WTC11 (cell line): ENCODE measurements around the gene BCAS3. TPM values are rescaled to one million over a fixed set of nuclear protein-coding genes. Genes with fewer than 3 reads are reported as not detected.
"Not testable (repeated sequence)": the region's sequence is repeated elsewhere in the genome, so short reads cannot be mapped to it uniquely, and the experiment has no call there.

Source experiments
- ATAC-seq: fragments of 200-7000 bp; cut with Tn5 transposase; 2 replicates; pipeline ENCODE4 v1.10.0; 2021; ENCODE audit warnings: mild to moderate bottlenecking, moderate library complexity
- CTCF ChIA-PET: fragments of 300-600 bp; sonication (Branson Sonifier 250); formaldehyde crosslinking; loops from one replicate; lab custom pipeline; 2021; ENCODE audit warnings: antibody characterized with exemption; lab: Charles Lee
- POLR2A ChIA-PET: fragments of 350-600 bp; sonication (Branson Sonifier 250); formaldehyde crosslinking; loops from one replicate; lab custom pipeline; 2021; ENCODE audit warnings: antibody characterized with exemption; lab: Charles Lee
- DNase-seq: peaks from one replicate; pipeline ENCODE4 v3.0.0; 2021; ENCODE audit warnings: low spot score
- H3K27ac Mint-ChIP-seq: 2 replicates; pipeline ENCODE4 v1.8.0; 2021; ENCODE audit warnings: mixed read lengths
- H3K27me3 Mint-ChIP-seq: 2 replicates; pipeline ENCODE4 v1.8.0; 2021; ENCODE audit warnings: low read depth, mild to moderate bottlenecking, moderate library complexity, mixed read lengths
- H3K36me3 Mint-ChIP-seq: 2 replicates; pipeline ENCODE4 v1.8.0; 2021; ENCODE audit warnings: mixed read lengths
- H3K4me1 Mint-ChIP-seq: 2 replicates; pipeline ENCODE4 v1.8.0; 2022; ENCODE audit warnings: mixed read lengths
- H3K4me3 Mint-ChIP-seq: 2 replicates; pipeline ENCODE4 v1.8.0; 2021; ENCODE audit warnings: mild to moderate bottlenecking, moderate library complexity, mixed read lengths
- H3K9me3 Mint-ChIP-seq: 2 replicates; pipeline ENCODE4 v1.8.0; 2021; ENCODE audit warnings: mixed read lengths
- AR ChIP-seq: fragments of 250-450 bp; sonication (Bioruptor Pico); IDR thresholded peaks from 2 replicates; pipeline ENCODE4 v1.9.0; 2021; ENCODE audit warnings: mild to moderate bottlenecking
- CBFB ChIP-seq: sonication (generic); formaldehyde crosslinking; IDR thresholded peaks from 2 replicates; pipeline ENCODE4 v1.8.1; 2022; ENCODE audit warnings: mild to moderate bottlenecking, low read depth, missing genetic modification reagents
- CREM ChIP-seq: sonication (generic); formaldehyde crosslinking; IDR thresholded peaks from 2 replicates; pipeline ENCODE4 v1.8.1; 2022; ENCODE audit warnings: mild to moderate bottlenecking, missing genetic modification reagents, moderate library complexity
- EMX1 ChIP-seq: fragments of 250-450 bp; sonication (Bioruptor Pico); IDR thresholded peaks from 2 replicates; pipeline ENCODE4 v1.8.0; 2021; ENCODE audit warnings: mild to moderate bottlenecking
- FOXP1 ChIP-seq: sonication (generic); formaldehyde crosslinking; IDR thresholded peaks from 2 replicates; pipeline ENCODE4 v1.8.0; 2022; ENCODE audit warnings: missing genetic modification reagents, mild to moderate bottlenecking, moderate library complexity, borderline replicate concordance
- FOXP4 ChIP-seq: sonication (generic); formaldehyde crosslinking; IDR thresholded peaks from 2 replicates; pipeline ENCODE4 v1.8.0; 2022; ENCODE audit warnings: mild to moderate bottlenecking, missing genetic modification reagents
- JUN ChIP-seq: sonication (generic); formaldehyde crosslinking; IDR thresholded peaks from 2 replicates; pipeline ENCODE4 v1.8.0; 2023; ENCODE audit warnings: mild to moderate bottlenecking, missing genetic modification reagents
- KAT7 ChIP-seq: sonication (generic); formaldehyde crosslinking; IDR thresholded peaks from 2 replicates; pipeline ENCODE4 v1.8.1; 2023; ENCODE audit warnings: missing genetic modification reagents, mild to moderate bottlenecking, borderline replicate concordance
- MYBL2 ChIP-seq: sonication (generic); formaldehyde crosslinking; IDR thresholded peaks from 2 replicates; pipeline ENCODE4 v1.8.1; 2023; ENCODE audit warnings: mild to moderate bottlenecking, moderate library complexity, missing genetic modification reagents
- NFATC4 ChIP-seq: fragments of 250-450 bp; sonication (Bioruptor Pico); IDR thresholded peaks from 2 replicates; pipeline ENCODE4 v1.9.0; 2021; ENCODE audit warnings: mild to moderate bottlenecking
- NFE2L1 ChIP-seq: sonication (generic); formaldehyde crosslinking; IDR thresholded peaks from 2 replicates; pipeline ENCODE4 v1.8.1; 2023; ENCODE audit warnings: missing genetic modification reagents
- SMAD4 ChIP-seq: sonication (generic); formaldehyde crosslinking; IDR thresholded peaks from 2 replicates; pipeline ENCODE4 v1.8.0; 2022; ENCODE audit warnings: mild to moderate bottlenecking, missing genetic modification reagents
- ZNF232 ChIP-seq: sonication (generic); formaldehyde crosslinking; IDR thresholded peaks from 2 replicates; pipeline ENCODE4 v1.8.0; 2022; ENCODE audit warnings: mild to moderate bottlenecking, missing genetic modification reagents
- ZNF512 ChIP-seq: sonication (generic); formaldehyde crosslinking; IDR thresholded peaks from 2 replicates; pipeline ENCODE4 v1.8.1; 2022; ENCODE audit warnings: missing genetic modification reagents, borderline replicate concordance
- total RNA-seq: library from RNA; stranded (reverse); gene quantifications from 3 replicates; pipeline ENCODE4 v1.2.3, GENCODE V29; 2021
- TF ChIP-seq, protein P1 (sequence below): sonication (generic); formaldehyde crosslinking; IDR thresholded peaks from 2 replicates; pipeline ENCODE4 v1.8.0; 2022; ENCODE audit warnings: mild to moderate bottlenecking, missing genetic modification reagents

BCAS3 gene
- total RNA-seq, 1 experiment from 2014 or later = 15.5 TPM

- TF ChIP-seq AR (CRISPR knock-in tag) = no peak
- TF ChIP-seq JUN (CRISPR knock-in tag) = no peak
These were observed 763.0 kb downstream of the BCAS3 start (continued) for GRCh38 chr17:61440697-61441096.

- CTCF ChIA-PET = interaction anchor here (0.6 kb wide), 1 partner anchor 133 kb away, joined by 3 read pairs; no protein-coding TSS in a partner anchor
- H3K4me3 Mint-ChIP-seq, H3K36me3 Mint-ChIP-seq, ATAC-seq, H3K27ac Mint-ChIP-seq, POLR2A ChIA-PET, DNase-seq: not testable (repeated sequence)
- peaks cover 12% of the 10 kb centered on the region for H3K4me1 Mint-ChIP-seq
- H3K27me3 Mint-ChIP-seq = peaks cover 37% of the 10 kb centered on the region
- H3K9me3 Mint-ChIP-seq = peaks cover 12% of the 10 kb centered on the region
These were observed 763.9 kb downstream of the BCAS3 start for GRCh38 chr17:61441507-61441906.

DNA sequence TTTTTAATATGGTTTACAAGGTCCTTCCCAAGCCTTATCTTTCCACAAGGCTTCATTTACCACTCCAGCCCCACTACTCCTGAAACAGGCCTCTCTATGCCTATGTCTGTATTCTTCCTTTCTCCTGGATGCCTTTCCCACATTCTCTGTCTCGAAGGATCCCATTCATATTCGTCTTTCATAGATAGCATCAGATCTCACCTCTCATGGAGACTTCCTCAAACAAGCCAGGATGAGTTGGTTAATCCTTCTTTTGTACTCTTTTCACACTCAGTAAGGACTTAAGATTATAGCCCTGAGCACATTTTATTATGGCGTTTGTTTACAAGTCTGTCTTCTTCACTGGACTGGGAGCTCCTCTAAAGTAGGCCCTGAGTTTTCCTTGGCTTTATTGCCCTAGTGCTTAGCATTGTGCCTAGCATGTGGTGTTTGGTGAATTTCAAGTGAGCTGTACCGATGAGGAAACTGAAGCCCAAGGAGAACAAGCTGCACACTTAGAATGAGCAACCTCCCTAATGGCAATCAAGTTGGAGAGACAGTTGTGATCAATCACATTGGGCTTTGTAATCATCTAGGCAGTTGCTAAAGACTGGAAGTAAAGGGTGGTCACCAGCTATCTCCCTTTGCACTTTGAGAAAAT is 764.6 kb downstream of the BCAS3 start:
- CTCF ChIA-PET = interaction anchor here (0.6 to 1.8 kb wide), 4 partner anchors 16 to 132 kb away, joined by 3 to 4 read pairs (median 4); no protein-coding TSS in a partner anchor

More for the DNA sequence above, 764.6 kb downstream of the BCAS3 start:
- Mint-ChIP-seq H3K4me1 (peaks cover 20% of the 10 kb centered on the region), H3K36me3 (no peaks in the 10 kb centered on the region), H3K4me3 (no peak overlapping the region), H3K27ac (no peak overlapping the region), H3K9me3 (peaks cover 7% of the 10 kb centered on the region), H3K27me3 (peaks cover 41% of the 10 kb centered on the region)
- POLR2A ChIA-PET = no interaction called here
- ATAC-seq (no peak; the same call in 1 of the 2 replicates), DNase-seq (no peak)
- TF ChIP-seq MYBL2 (CRISPR knock-in tag) (no peak), NFE2L1 (CRISPR knock-in tag) (no peak), CREM (no peak), FOXP4 (CRISPR knock-in tag) (no peak), FOXP1 (no peak), CBFB (CRISPR knock-in tag) (no peak), SMAD4 (CRISPR knock-in tag) (no peak), ZNF512 (no peak), KAT7 (CRISPR knock-in tag) (no peak), NFATC4 (CRISPR knock-in tag) (no peak), EMX1 (CRISPR knock-in tag) (no peak), ZNF232 (CRISPR knock-in tag) (no peak)
- TF ChIP-seq, protein P1, sequence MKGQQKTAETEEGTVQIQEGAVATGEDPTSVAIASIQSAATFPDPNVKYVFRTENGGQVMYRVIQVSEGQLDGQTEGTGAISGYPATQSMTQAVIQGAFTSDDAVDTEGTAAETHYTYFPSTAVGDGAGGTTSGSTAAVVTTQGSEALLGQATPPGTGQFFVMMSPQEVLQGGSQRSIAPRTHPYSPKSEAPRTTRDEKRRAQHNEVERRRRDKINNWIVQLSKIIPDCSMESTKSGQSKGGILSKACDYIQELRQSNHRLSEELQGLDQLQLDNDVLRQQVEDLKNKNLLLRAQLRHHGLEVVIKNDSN (CRISPR knock-in tag) = no peak

Other genes starting within 250 kb of the BCAS3 start
- 15.3 to 17.1 TPM (median 16.8 TPM) in 3 replicates for gene APPBP2, start 151.6 kb upstream of the BCAS3 start, total RNA-seq
- gene PPM1D, start 77.7 kb upstream of the BCAS3 start, total RNA-seq = 16.5 to 20.4 TPM (median 17.0 TPM) in 3 replicates